Dermis microvascular lymphatic vessel endothelial cell (primary cell): ENCODE measurements around the gene TOMM40. TPM values are rescaled to one million over a fixed set of nuclear protein-coding genes. Genes with fewer than 3 reads are reported as not detected.
"Not testable (repeated sequence)": the region's sequence is repeated elsewhere in the genome, so short reads cannot be mapped to it uniquely, and the experiment has no call there.

ENCODE experiments used
- DNase-seq, 2 donors: peaks; one replicate each; pipeline versions ENCODE4 v3.0.0 to v3.0.0-alpha.2; 2010; ENCODE audit warnings: low read depth in 2 of 2
- total RNA-seq: library from RNA; depleted of rRNA; stranded (reverse); fragments of >200 nt; gene quantifications from 2 replicates; pipeline ENCODE4 v1.2.1, GENCODE V29; 2014

TOMM40 gene
- total RNA-seq, 1 donor from 2014 or later, result 41.0 TPM

DNA sequence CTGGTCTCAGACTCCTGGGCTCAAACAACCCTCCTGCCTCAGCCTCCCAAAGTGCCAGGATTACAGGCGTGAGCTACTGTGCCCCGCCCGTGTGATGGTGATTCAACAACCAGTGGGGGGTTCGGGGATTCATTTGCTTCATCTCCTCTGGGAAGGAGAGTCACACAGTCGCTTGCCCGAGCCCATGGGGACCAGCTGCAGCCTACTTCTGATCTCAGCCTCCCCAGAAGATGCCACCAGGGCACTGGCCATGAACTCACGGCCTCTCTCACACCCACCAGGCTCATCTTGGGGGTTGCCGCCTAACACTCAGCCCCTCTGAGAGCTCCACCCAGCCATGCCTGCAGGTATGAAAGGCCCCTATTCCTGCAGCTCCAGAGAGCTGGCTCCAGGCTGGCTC lies 6.8 kb downstream of the TOMM40 start:
- DNase-seq, result no peak

DNA sequence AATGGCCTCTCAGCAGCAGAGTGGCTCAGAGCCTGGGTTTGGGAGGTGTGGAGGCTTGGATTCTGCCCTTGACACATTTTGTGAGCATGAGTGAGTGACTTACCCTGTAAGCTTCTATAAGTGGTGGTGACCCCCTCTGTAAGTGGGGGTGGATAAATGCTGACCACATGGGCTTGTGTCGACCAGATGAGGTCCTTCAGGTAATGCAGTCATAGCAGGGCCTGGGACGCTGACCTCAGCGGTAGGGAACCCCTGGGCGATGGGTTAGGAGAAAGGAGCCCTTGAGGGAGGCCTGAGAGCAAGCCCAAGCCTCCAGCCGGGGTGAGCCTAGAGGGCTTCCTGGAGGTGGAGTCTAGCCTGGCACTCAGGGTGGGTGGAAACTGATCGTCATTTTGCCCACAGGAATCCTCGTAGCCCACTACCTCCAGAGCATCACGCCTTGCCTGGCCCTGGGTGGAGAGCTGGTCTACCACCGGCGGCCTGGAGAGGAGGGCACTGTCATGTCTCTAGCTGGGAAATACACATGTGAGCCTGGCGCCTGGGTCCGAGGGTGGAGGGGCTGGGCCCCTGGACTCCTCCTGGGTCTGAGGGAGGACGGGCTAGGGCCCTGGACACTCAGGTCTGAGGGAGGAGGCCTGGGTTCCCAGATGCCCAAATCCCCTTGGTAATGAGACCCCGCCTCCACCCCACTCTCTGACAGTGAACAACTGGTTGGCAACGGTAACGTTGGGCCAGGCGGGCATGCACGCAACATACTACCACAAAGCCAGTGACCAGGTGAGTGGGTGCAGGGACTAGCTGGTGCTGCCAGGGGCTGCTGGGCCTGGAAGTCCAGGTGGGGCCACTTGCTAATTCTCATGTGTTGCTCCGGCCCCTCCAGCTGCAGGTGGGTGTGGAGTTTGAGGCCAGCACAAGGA lies 9.5 kb downstream of the TOMM40 start:
- DNase-seq, result no peak

DNA sequence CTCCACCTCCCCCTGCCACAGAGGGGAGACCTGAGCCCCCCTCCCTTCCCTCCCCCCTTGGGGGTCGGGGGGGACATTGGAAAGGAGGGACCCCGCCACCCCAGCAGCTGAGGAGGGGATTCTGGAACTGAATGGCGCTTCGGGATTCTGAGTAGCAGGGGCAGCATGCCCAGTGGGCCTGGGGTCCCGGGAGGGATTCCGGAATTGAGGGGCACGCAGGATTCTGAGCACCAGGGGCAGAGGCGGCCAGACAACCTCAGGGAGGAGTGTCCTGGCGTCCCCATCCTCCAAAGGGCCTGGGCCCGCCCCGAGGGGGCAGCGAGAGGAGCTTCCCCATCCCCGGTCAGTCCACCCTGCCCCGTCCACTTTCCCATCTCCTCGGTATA lies 12.2 kb downstream of the TOMM40 start:
- DNase-seq, result no peak

DNA sequence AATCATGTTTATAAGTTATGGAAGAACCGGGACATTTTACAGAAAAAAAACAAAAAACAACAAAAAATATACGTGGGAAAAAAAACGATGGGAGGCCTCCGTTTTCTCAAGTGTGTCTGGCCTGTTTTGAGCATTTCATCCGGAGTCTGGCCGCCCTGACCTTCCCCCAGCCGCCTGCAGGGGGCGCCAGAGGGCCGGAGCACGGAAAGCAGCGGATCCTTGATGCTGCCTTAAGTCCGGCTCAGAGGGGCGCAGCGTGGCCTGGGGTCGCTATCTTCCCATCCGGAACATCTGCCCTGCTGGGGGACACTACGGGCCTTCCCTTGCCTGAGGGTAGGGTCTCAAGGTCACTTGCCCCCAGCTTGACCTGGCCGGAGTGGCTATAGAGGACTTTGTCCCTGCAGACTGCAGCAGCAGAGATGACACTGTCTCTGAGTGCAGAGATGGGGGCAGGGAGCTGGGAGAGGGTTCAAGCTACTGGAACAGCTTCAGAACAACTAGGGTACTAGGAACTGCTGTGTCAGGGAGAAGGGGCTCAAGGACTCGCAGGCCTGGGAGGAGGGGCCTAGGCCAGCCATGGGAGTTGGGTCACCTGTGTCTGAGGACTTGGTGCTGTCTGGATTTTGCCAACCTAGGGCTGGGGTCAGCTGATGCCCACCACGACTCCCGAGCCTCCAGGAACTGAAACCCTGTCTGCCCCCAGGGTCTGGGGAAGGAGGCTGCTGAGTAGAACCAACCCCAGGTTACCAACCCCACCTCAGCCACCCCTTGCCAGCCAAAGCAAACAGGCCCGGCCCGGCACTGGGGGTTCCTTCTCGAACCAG lies 12.8 kb downstream of the TOMM40 start:
- DNase-seq, result peak in 1 of 2 donors; percentile 49

DNA sequence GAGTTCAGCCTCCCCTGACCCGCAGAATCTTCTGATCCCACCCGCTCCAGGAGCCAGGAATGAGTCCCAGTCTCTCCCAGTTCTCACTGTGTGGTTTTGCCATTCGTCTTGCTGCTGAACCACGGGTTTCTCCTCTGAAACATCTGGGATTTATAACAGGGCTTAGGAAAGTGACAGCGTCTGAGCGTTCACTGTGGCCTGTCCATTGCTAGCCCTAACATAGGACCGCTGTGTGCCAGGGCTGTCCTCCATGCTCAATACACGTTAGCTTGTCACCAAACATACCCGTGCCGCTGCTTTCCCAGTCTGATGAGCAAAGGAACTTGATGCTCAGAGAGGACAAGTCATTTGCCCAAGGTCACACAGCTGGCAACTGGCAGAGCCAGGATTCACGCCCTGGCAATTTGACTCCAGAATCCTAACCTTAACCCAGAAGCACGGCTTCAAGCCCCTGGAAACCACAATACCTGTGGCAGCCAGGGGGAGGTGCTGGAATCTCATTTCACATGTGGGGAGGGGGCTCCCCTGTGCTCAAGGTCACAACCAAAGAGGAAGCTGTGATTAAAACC lies 13.5 kb downstream of the TOMM40 start:
- DNase-seq, result no peak

DNA sequence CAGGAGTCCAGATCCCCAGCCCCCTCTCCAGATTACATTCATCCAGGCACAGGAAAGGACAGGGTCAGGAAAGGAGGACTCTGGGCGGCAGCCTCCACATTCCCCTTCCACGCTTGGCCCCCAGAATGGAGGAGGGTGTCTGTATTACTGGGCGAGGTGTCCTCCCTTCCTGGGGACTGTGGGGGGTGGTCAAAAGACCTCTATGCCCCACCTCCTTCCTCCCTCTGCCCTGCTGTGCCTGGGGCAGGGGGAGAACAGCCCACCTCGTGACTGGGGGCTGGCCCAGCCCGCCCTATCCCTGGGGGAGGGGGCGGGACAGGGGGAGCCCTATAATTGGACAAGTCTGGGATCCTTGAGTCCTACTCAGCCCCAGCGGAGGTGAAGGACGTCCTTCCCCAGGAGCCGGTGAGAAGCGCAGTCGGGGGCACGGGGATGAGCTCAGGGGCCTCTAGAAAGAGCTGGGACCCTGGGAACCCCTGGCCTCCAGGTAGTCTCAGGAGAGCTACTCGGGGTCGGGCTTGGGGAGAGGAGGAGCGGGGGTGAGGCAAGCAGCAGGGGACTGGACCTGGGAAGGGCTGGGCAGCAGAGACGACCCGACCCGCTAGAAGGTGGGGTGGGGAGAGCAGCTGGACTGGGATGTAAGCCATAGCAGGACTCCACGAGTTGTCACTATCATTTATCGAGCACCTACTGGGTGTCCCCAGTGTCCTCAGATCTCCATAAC lies 14.5 kb downstream of the TOMM40 start, which contains the start of gene APOE:
Gene APOE, plus strand, starts transcription at position 360 of the 724 bp plus-strand sequence. CDS start 829 bp downstream, outside the sequence.
- DNase-seq, result no peak

DNA sequence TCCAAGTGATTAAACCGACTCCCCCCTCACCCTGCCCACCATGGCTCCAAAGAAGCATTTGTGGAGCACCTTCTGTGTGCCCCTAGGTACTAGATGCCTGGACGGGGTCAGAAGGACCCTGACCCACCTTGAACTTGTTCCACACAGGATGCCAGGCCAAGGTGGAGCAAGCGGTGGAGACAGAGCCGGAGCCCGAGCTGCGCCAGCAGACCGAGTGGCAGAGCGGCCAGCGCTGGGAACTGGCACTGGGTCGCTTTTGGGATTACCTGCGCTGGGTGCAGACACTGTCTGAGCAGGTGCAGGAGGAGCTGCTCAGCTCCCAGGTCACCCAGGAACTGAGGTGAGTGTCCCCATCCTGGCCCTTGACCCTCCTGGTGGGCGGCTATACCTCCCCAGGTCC lies 16.6 kb downstream of the TOMM40 start:
- DNase-seq, result no peak

DNA sequence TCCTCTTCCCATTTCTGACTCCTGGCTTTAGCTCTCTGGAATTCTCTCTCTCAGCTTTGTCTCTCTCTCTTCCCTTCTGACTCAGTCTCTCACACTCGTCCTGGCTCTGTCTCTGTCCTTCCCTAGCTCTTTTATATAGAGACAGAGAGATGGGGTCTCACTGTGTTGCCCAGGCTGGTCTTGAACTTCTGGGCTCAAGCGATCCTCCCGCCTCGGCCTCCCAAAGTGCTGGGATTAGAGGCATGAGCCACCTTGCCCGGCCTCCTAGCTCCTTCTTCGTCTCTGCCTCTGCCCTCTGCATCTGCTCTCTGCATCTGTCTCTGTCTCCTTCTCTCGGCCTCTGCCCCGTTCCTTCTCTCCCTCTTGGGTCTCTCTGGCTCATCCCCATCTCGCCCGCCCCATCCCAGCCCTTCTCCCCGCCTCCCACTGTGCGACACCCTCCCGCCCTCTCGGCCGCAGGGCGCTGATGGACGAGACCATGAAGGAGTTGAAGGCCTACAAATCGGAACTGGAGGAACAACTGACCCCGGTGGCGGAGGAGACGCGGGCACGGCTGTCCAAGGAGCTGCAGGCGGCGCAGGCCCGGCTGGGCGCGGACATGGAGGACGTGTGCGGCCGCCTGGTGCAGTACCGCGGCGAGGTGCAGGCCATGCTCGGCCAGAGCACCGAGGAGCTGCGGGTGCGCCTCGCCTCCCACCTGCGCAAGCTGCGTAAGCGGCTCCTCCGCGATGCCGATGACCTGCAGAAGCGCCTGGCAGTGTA lies 17.2 kb downstream of the TOMM40 start:
- DNase-seq, result no peak

DNA sequence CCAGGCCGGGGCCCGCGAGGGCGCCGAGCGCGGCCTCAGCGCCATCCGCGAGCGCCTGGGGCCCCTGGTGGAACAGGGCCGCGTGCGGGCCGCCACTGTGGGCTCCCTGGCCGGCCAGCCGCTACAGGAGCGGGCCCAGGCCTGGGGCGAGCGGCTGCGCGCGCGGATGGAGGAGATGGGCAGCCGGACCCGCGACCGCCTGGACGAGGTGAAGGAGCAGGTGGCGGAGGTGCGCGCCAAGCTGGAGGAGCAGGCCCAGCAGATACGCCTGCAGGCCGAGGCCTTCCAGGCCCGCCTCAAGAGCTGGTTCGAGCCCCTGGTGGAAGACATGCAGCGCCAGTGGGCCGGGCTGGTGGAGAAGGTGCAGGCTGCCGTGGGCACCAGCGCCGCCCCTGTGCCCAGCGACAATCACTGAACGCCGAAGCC lies 17.8 kb downstream of the TOMM40 start:
- no peak for DNase-seq

DNA sequence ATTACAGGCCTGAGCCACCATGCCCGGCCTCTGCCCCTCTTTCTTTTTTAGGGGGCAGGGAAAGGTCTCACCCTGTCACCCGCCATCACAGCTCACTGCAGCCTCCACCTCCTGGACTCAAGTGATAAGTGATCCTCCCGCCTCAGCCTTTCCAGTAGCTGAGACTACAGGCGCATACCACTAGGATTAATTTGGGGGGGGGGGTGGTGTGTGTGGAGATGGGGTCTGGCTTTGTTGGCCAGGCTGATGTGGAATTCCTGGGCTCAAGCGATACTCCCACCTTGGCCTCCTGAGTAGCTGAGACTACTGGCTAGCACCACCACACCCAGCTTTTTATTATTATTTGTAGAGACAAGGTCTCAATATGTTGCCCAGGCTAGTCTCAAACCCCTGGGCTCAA lies 18.7 kb downstream of the TOMM40 start:
- DNase-seq, result no peak

DNA sequence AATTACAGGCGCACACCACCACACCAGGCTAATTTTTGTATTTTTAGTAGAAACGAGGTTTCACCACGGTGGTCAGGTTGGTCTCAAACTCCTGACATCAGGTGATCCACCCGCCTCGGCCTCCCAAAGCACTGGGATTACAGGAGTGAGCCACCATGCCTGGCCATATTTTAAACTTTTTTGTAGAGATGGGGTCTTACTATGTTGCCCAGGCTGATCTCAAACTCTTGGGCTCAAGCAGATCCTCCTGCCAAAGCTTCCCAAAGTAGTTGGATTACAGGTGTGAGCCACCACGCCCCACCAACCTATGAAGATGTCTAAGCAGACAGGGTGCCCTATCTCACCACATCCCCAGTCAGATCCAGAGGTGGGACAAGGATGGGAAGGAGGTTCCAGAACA lies 20.8 kb downstream of the TOMM40 start:
- not testable (repeated sequence) for DNase-seq

DNA sequence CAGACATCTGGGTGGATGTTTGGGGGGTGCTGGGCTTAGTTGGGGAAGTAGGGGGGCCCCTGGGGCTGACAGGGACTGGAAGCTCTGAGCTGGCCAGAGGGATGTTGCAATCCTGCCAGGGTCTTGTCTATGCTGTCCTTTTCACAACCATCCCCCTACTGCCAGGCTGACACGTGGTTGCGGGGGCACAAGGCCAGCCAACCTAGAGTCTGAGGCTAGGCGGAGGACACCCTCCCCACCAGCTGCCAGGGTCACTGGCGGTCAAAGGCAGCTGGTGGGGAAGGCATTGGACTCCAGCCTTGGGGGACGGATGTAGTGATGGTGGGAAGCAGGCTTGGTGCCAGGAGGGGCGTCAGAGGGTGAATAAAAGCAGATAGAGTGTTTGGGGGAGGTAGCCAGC lies 21.8 kb downstream of the TOMM40 start:
- DNase-seq, result no peak

DNA sequence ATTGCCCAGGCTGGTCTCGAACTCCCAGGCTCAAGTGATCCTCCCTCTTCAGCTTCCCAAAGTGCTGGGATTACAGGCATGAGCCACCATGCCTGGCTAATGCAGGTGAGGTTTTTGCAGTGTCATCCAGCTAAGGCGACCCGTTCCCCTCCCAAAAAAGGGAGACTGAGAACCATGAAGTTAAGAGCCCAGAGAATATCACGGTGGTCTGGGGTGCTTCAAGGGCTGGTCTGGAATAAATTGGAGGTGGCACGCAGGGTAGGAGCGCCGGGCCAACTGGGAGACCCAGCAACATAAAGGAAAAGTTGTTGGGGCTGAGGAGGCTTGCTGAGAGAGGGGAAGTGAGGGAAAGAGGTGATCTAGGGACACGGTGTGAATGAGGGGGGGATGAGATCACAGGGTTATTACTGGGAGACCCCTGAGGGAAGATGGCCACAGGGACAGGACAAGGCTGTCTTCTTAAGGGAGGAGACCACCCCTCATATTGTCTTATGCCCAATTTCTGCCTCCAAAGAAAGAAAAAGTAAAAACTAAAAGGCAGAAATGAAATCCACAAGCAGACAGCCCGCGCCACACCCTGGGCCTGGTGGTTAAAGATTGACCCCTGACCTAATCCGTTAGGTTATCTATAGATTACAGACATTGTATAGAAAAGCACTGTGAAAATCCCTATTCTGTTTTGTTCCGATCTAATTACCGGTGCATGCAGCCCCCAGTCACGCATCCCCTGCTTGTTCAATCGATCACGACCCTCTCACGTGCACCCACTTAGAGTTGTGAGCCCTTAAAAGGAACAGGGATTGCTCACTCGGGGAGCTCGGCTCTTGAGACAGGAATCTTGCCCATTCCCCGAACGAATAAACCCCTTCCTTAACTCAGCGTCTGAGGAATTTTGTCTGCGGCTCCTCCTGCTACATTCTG lies 22.7 kb downstream of the TOMM40 start:
- not testable (repeated sequence) for DNase-seq

DNA sequence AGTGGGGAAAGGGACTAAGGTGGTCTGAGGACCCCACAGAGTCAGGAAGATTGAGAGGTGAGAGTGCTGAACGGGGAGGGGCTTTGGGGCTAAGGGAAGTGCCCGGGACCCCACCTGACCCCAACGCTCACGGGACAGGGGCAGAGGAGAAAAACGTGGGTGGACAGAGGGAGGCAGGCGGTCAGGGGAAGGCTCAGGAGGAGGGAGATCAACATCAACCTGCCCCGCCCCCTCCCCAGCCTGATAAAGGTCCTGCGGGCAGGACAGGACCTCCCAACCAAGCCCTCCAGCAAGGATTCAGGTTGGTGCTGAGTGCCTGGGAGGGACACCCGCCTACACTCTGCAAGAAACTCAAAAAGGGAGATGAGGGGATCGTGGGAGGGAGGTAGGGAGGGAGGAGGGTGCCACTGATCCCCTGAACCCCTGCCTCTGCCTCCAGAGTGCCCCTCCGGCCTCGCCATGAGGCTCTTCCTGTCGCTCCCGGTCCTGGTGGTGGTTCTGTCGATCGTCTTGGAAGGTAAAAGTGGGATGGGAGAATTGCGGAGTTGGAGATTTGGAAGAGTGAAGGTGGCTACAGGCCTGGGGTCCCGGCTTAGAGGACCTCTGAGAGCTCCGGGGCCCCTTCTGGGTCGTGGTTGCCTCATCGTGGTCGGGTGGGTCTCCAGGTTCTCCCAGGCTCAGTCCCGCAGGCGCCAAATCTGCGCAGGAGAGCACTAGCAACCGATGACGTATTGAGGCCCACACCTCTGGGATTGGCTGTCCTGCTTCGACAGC lies 23.6 kb downstream of the TOMM40 start, which contains the start of gene APOC1:
Gene APOC1, plus strand, starts transcription at position 176 of the 774 bp plus-strand sequence. Its CDS starts 284 bp downstream, at position 460.
- peak; percentile 61 to 79 for DNase-seq

DNA sequence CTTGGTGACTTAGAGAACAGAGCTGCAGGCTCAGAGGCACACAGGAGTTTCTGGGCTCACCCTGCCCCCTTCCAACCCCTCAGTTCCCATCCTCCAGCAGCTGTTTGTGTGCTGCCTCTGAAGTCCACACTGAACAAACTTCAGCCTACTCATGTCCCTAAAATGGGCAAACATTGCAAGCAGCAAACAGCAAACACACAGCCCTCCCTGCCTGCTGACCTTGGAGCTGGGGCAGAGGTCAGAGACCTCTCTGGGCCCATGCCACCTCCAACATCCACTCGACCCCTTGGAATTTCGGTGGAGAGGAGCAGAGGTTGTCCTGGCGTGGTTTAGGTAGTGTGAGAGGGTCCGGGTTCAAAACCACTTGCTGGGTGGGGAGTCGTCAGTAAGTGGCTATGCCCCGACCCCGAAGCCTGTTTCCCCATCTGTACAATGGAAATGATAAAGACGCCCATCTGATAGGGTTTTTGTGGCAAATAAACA lies 33.2 kb downstream of the TOMM40 start:
- no peak for DNase-seq

DNA sequence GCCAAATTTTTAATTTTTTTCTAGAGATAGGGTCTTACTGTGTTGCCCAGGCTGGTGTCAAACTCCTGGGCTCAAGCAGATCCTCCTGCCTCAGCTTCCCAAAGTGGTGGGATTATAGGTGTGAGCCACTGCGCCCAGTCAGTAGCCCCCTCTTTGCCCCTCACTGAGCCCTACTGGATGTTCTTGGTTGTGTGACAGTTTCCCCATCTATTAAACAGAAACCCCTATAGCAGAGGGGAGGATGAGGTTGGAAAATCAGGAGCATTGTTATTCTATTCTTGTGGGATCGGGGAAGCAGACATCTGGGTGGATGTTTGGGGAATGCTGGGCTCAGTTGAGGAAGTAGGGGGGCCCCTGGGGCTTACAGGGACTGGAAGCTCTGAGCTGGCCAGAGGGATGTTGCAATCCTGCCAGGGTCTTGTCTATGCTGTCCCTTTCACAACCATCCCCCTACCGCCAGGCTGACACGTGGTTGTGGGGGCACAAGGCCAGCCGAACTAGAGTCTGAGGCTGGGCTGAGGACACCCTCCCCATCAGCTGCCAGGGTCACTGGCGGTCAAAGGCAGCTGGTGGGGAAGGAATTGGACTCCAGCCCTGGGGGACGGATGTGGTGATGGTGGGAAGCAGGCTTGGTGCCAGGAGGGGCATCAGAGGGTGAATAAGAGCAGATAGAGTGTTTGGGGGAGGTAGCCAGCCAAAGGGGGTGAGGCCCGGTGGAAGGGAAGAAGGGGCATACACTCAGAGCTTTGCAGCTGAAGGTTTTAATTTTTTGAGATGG lies 34.2 kb downstream of the TOMM40 start:
- peak in 1 of 2 donors; percentile 44 for DNase-seq

DNA sequence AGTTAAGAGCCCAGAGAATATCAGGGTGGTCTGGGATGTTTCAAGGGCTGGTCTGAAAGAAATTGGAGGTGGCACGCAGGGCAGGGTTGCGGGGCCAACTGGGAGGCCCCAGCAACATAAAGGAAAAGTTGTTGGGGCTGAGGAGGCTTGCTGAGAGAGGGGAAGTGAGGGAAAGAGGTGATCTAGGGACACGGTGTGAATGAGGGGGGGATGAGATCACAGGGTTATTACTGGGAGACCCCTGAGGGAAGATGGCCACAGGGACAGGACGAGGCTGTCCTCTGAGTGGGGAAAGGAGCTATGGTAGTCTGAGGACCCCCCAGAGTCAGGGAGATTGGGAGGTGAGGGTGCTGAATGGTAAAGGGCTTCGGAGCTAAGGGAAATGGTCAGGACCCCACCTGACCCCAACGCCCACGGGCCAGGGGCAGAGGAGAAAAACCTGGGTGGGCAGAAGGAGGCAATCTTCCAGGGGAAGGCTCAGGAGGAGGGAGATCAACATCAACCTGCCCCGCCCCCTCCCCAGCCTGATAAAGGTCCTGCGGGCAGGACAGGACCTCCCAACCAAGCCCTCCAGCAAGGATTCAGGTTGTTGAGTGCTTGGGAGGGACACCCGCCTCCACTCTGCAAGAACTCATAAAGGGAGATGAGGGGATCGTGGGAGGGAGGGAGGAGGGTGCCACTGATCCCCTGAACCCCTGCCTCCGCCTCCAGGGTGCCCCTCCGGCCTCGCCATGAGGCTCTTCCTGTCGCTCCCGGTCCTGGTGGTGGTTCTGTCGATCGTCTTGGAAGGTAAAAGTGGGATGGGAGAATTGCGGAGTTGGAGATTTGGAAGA lies 35.4 kb downstream of the TOMM40 start:
- not testable (repeated sequence) for DNase-seq
